SH-SY5Y (cell line): ENCODE measurements around the gene WWP2.

ENCODE experiments used
- GATA2 ChIP-seq: IDR thresholded peaks from 2 replicates; pipeline ENCODE4 v1.6.1; 2011; ENCODE audit warnings: mild to moderate bottlenecking, low read depth, low read length
- GATA3 ChIP-seq: IDR thresholded peaks from 2 replicates; pipeline ENCODE4 v1.6.1; 2011; ENCODE audit warnings: low read depth, mild to moderate bottlenecking, low read length, moderate library complexity

GRCh38 chr16:69910964-69911363, 148.8 kb downstream of the WWP2 start:
- TF ChIP-seq GATA2: no peak
- no peak for TF ChIP-seq GATA3
